GM12878 (cell line): ENCODE results near the gene DGKI. TPM values are rescaled to one million over a fixed set of nuclear protein-coding genes. Genes with fewer than 3 reads are reported as not detected.
A peak's percentile ranks its signal among the peaks of the same experiment; 100 is the strongest.

ENCODE experiments used
- ATAC-seq: fragments of 200-7000 bp; cut with Tn5 transposase; 3 replicates; pipeline ENCODE4 v1.9.1; 2020; ENCODE audit warnings: mild to moderate bottlenecking, moderate library complexity
- BruUV-seq: library from RNA; stranded (reverse); fragments of 400-500 nt; replicated peaks from 2 replicates; lab custom pipeline; 2021; lab: Mats Ljungman, UMichigan
- CTCF ChIA-PET: fragments of 300-600 bp; sonication (Branson Sonifier 250); formaldehyde crosslinking; extraction: SDS; loops from one replicate; lab custom pipeline; 2021; ENCODE audit warnings: inconsistent platforms; lab: Yijun Ruan, JAX
- POLR2A ChIA-PET: fragments of 350-600 bp; formaldehyde crosslinking; extraction: SDS; loops from one replicate; lab custom pipeline; 2021; ENCODE audit warnings: inconsistent platforms; lab: Charles Lee
- RAD21 ChIA-PET: fragments of 300-600 bp; sonication (Branson Sonifier 250); formaldehyde crosslinking; loops from one replicate; lab custom pipeline; 2023; ENCODE audit warnings: antibody characterized with exemption; ENCODE audit not compliant: unreplicated experiment; lab: Charles Lee
- SMC1A ChIA-PET: fragments of 300-600 bp; sonication (Branson Sonifier 250); formaldehyde crosslinking; loops from one replicate; lab custom pipeline; 2023; ENCODE audit not compliant: unreplicated experiment, uncharacterized antibody; lab: Charles Lee
- DNase-seq: peaks from one replicate; pipeline ENCODE4 v3.0.0-alpha.2; 2011; ENCODE audit warnings: low read depth, low spot score
- FAIRE-seq: peaks from 3 replicates; lab custom pipeline; 2011; peaks lifted over from hg19 to GRCh38; lab: Jason Lieb, UNC
- H2AFZ ChIP-seq: 2 replicates; pipeline ENCODE4 v1.6.0; 2011; ENCODE audit warnings: low read depth, low read length, control low read depth; ENCODE audit not compliant: control insufficient read depth
- H3K27ac ChIP-seq: 2 replicates; pipeline ENCODE4 v1.5.1; 2011; ENCODE audit warnings: control low read depth; ENCODE audit not compliant: control insufficient read depth, insufficient read depth
- H3K27me3 ChIP-seq, 2 experiments: replicated peaks in 1 of 2; 2 replicates each; pipeline versions ENCODE4 v1.6.0 to v1.6.1; 2011; ENCODE audit warnings: low read length in 1 of 2; ENCODE audit not compliant: control insufficient read depth in 2 of 2, insufficient read depth in 2 of 2
- H3K36me3 ChIP-seq, 2 experiments: 2 replicates each; pipeline ENCODE4 v1.5.1; 2011; ENCODE audit warnings: low read length in 1 of 2; ENCODE audit not compliant: control insufficient read depth in 2 of 2, insufficient read depth in 2 of 2
- H3K4me1 ChIP-seq: 2 replicates; pipeline ENCODE4 v1.6.1; 2011; ENCODE audit warnings: mild to moderate bottlenecking, low read length, moderate library complexity, mixed read lengths; ENCODE audit not compliant: control insufficient read depth, insufficient read depth
- H3K4me2 ChIP-seq: 2 replicates; pipeline ENCODE4 v1.6.0; 2011; ENCODE audit warnings: control low read depth; ENCODE audit not compliant: control insufficient read depth, insufficient read depth
- H3K4me3 ChIP-seq: fragments of 200-600 bp; sonication (generic); 2 replicates; pipeline ENCODE4 v1.5.1; 2016
- H3K79me2 ChIP-seq: 2 replicates; pipeline ENCODE4 v1.6.0; 2011; ENCODE audit warnings: low read length; ENCODE audit not compliant: control insufficient read depth, insufficient read depth
- H3K9ac ChIP-seq: 2 replicates; pipeline ENCODE4 v1.8.0; 2011; ENCODE audit warnings: low read length, control low read depth, mixed read lengths; ENCODE audit not compliant: control insufficient read depth, insufficient read depth
- H3K9me3 ChIP-seq: replicated peaks from 3 replicates; pipeline ENCODE4 v1.5.1; 2011; ENCODE audit warnings: mild to moderate bottlenecking, low read length; ENCODE audit not compliant: control insufficient read depth, insufficient read depth
- H4K20me1 ChIP-seq: 2 replicates; pipeline ENCODE4 v1.6.0; 2011; ENCODE audit not compliant: control insufficient read depth, insufficient read depth
- ATF3 ChIP-seq: IDR thresholded peaks from 2 replicates; pipeline ENCODE4 v1.6.1; 2011; ENCODE audit warnings: low read depth, mild to moderate bottlenecking, low read length, moderate library complexity, borderline replicate concordance; ENCODE audit errors: extremely low read depth
- BHLHE40 ChIP-seq, 2 experiments: fragments of 450-650 bp in 1 of 2; IDR thresholded peaks; 2 replicates each; pipeline ENCODE4 v1.6.1; 2011 to 2017; ENCODE audit warnings: low read depth in 2 of 2, borderline replicate concordance in 1 of 2, improper control_type of control experiment in 1 of 2, low read length in 1 of 2, mild to moderate bottlenecking in 1 of 2
- EGR1 ChIP-seq, 2 experiments: IDR thresholded peaks; 1 replicate in 1 of 2; 2 replicates in 1 of 2; pipeline ENCODE4 v1.6.1; 2011 to 2012; ENCODE audit warnings: low read depth in 2 of 2, low read length in 2 of 2, borderline replicate concordance in 1 of 2, mild to moderate bottlenecking in 1 of 2, moderate library complexity in 1 of 2
- EP300 ChIP-seq, 2 experiments: fragments of 150-350 bp in 1 of 2; IDR thresholded peaks; 2 replicates each; pipeline ENCODE4 v1.6.1; 2011 to 2012; ENCODE audit warnings: low read depth in 2 of 2, low read length in 2 of 2, borderline replicate concordance in 1 of 2, improper control_type of control experiment in 1 of 2, inconsistent platforms in 1 of 2; ENCODE audit not compliant: control insufficient read depth in 1 of 2
- IRF4 ChIP-seq: IDR thresholded peaks from 2 replicates; pipeline ENCODE4 v1.6.1; 2011; ENCODE audit warnings: low read depth, low read length
- MTA2 ChIP-seq: fragments of 450-650 bp; IDR thresholded peaks from 2 replicates; pipeline ENCODE4 v1.6.1; 2016; ENCODE audit warnings: low read depth, mild to moderate bottlenecking, moderate library complexity
- MYC ChIP-seq: IDR thresholded peaks from 2 replicates; pipeline ENCODE4 v1.6.1; 2011; ENCODE audit warnings: mild to moderate bottlenecking, low read length, moderate library complexity, inconsistent platforms; ENCODE audit not compliant: insufficient read depth, insufficient replicate concordance, insufficient read length, severe bottlenecking
- RELB ChIP-seq: fragments of 450-650 bp; IDR thresholded peaks from 2 replicates; pipeline ENCODE4 v1.6.1; 2017; ENCODE audit warnings: low read depth, mild to moderate bottlenecking, moderate library complexity
- SIN3A ChIP-seq: IDR thresholded peaks from 2 replicates; pipeline ENCODE4 v1.6.1; 2012; ENCODE audit warnings: low read depth, low read length, improper control_type of control experiment
- ZNF384 ChIP-seq: IDR thresholded peaks from 2 replicates; pipeline ENCODE4 v1.6.1; 2012; ENCODE audit warnings: low read depth, mild to moderate bottlenecking, low read length, improper control_type of control experiment, borderline replicate concordance
- ZZZ3 ChIP-seq: IDR thresholded peaks from 2 replicates; pipeline ENCODE4 v1.6.1; 2011; ENCODE audit warnings: low read depth; ENCODE audit not compliant: control insufficient read depth, insufficient read length
- WGBS: methylation state at CpG from one replicate; pipeline ENCODE4 v1.1.6; 2016; ENCODE audit warnings: low lambda C conversion rate; ENCODE audit not compliant: insufficient replicate concordance, insufficient coverage; ENCODE audit errors: missing lambda C conversion rate; 5-methylcytosine and 5-hydroxymethylcytosine counted together
- in situ Hi-C: fragments of 300-500 bp; cut with MboI; formaldehyde crosslinking; loops from 9 replicates; pipeline ENCODE4 v1.14.3; 2018; ENCODE audit warnings: mixed read lengths
- intact Hi-C: fragments of 100-400 bp; cut with micrococcal nuclease; formaldehyde crosslinking; loops from one replicate; pipeline ENCODE4 v1.14.2; 2022; ENCODE audit not compliant: unreplicated experiment
- polyA plus RNA-seq, 11 experiments: library from polyadenylated mRNA; depleted of rRNA in 4 of 11; unstranded in 6 of 11; stranded (reverse) in 5 of 11; fragments of >200 nt; fragmentation: Nextera tagmentation in 4 of 11; fragmentation: Illumina TruSeq in 1 of 11; extraction: Ambion mirVana in 4 of 11; extraction: Trizol in 1 of 11; gene quantifications; 1 replicate in 1 of 11; 2 replicates in 10 of 11; pipeline versions ENCODE4 v1.2.1 to v1.2.3, GENCODE V29; 2011 to 2016; ENCODE audit warnings: inconsistent platforms in 2 of 11, missing spikeins in 2 of 11, low read depth in 1 of 11
- total RNA-seq, 4 experiments: library from RNA; depleted of rRNA in 3 of 4; stranded (reverse); fragments of >200 nt in 3 of 4; fragmentation: Illumina TruSeq in 1 of 4; extraction: Trizol in 1 of 4; gene quantifications; 2 replicates each; pipeline versions ENCODE4 v1.2.1 to v1.2.3, GENCODE V29; 2013 to 2021
- TF ChIP-seq, protein P1 (sequence below): fragments of 450-650 bp; IDR thresholded peaks from 2 replicates; pipeline ENCODE4 v1.6.1; 2016; ENCODE audit warnings: mild to moderate bottlenecking
- TF ChIP-seq, protein P2 (sequence below): fragments of 450-650 bp; IDR thresholded peaks from 2 replicates; pipeline ENCODE4 v1.6.1; 2017; ENCODE audit warnings: mild to moderate bottlenecking

Gene DGKI
- total and polyA plus RNA-seq, 10 of the 15 experiments (the other 5 are each of a cell fraction or from before 2014, with no cell fraction given), result 10.4 to 37.1 (median 22.1) TPM

DNA sequence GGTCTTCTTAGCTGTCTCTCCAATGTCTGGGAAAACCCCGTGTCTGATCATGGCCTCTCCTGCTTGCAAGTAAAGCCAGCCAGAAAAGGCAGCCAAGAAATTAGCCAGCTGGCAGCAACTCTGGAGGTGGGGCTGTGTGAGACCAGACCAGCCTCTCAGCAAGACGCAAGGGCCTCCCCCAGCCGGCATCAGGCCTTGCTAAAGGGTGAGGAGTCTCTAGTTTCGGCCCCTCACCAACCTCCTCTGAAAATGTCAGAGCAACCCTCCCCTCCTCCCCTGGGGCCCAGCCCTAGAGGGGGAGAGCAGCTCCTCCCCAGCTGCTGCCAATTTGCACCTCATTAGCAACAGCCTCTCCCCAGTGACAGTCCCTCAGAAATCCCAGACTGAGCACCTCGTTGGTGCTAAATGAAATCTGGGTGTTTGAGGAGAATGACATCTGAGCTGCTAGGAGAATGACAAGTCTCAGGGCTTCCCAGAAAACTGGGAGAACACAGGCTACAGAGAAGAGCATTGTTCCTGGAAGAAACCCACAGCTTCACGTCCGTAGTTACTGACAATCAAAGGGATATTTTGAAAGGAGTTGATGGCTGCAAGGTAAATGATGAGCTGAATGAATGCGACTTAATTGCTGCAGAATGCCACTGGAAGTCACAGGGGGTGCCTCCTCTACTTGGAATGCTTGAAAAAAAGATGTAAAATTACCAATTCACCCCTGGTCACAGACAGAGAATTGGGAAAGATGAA, 25.9 kb downstream of the DGKI start:
- POLR2A ChIA-PET, result interaction anchor here (0.9 to 3.7 kb wide), 15 partner anchors 9 to 208 kb away, joined by 3 to 24 read pairs (median 7); no protein-coding TSS in a partner anchor
- RAD21 ChIA-PET, result interaction anchor here (0.7 to 9.6 kb wide), 29 partner anchors 9 to 215 kb away, joined by 3 to 109 read pairs (median 6); partner anchors contain the start of genes CREB3L2 and DGKI
- H3K9ac ChIP-seq, result no peak overlapping the region
- SMC1A ChIA-PET, result interaction anchor here (0.9 to 12.1 kb wide), 35 partner anchors 9 to 188 kb away, joined by 3 to 281 read pairs (median 6); no protein-coding TSS in a partner anchor
- intact Hi-C loops, result no loop called here
- H2AFZ ChIP-seq, result peak overlapping the region; percentile 48
- ATAC-seq, result peak; percentile 91
- no peak overlapping the region for H3K4me3 ChIP-seq
- peaks cover 6% of the 10 kb centered on the region for H3K4me1 ChIP-seq
- H3K27me3 ChIP-seq, result no peaks in the 10 kb centered on the region
- BruUV-seq, result TSS peak; percentile 67
- FAIRE-seq, result no peak
- in situ Hi-C loops, result no loop called here
- H4K20me1 ChIP-seq, result no peaks in the 10 kb centered on the region
- no peaks in the 10 kb centered on the region for H3K79me2 ChIP-seq
- no peaks in the 10 kb centered on the region for H3K9me3 ChIP-seq
- H3K4me2 ChIP-seq, result peak overlapping the region; percentile 44
- no peak for DNase-seq
- WGBS, result 27% methylated on average over 8 of the region's 8 CpGs
- H3K27ac ChIP-seq, result no peak overlapping the region
- H3K36me3 ChIP-seq, result no peaks in the 10 kb centered on the region
- CTCF ChIA-PET, result interaction anchor here (0.7 to 3.7 kb wide), 22 partner anchors 9 to 190 kb away, joined by 3 to 27 read pairs (median 4); no protein-coding TSS in a partner anchor
- TF ChIP-seq MYC (no peak), EP300 (IDR thresholded peaks at IDR 0.05; ENCODE audit: borderline replicate concordance in 1 of 2, control insufficient read depth in 1 of 2, low read depth in 2 of 2, low read length in 2 of 2) (no peak; a peak in 1 of 4 replicates), ATF3 (no peak), BHLHE40 (IDR thresholded peaks at IDR 0.05; ENCODE audit: borderline replicate concordance in 1 of 2, low read depth in 2 of 2, low read length in 1 of 2) (peak in 1 of 2 experiments; percentile 61; a peak in 1 of 4 replicates), RELB (peak; percentile 62; the same call in 1 of the 2 replicates), EGR1 (IDR thresholded peaks at IDR 0.05; ENCODE audit: borderline replicate concordance in 1 of 2, low read depth in 2 of 2, low read length in 2 of 2) (no peak), ZZZ3 (no peak), IRF4 (no peak), ZNF384 (no peak), SIN3A (no peak), MTA2 (peak; percentile 94)
- TF ChIP-seq, protein P1, sequence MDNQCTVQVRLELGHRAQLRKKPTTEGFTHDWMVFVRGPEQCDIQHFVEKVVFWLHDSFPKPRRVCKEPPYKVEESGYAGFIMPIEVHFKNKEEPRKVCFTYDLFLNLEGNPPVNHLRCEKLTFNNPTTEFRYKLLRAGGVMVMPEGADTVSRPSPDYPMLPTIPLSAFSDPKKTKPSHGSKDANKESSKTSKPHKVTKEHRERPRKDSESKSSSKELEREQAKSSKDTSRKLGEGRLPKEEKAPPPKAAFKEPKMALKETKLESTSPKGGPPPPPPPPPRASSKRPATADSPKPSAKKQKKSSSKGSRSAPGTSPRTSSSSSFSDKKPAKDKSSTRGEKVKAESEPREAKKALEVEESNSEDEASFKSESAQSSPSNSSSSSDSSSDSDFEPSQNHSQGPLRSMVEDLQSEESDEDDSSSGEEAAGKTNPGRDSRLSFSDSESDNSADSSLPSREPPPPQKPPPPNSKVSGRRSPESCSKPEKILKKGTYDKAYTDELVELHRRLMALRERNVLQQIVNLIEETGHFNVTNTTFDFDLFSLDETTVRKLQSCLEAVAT, result no peak
- TF ChIP-seq, protein P2, sequence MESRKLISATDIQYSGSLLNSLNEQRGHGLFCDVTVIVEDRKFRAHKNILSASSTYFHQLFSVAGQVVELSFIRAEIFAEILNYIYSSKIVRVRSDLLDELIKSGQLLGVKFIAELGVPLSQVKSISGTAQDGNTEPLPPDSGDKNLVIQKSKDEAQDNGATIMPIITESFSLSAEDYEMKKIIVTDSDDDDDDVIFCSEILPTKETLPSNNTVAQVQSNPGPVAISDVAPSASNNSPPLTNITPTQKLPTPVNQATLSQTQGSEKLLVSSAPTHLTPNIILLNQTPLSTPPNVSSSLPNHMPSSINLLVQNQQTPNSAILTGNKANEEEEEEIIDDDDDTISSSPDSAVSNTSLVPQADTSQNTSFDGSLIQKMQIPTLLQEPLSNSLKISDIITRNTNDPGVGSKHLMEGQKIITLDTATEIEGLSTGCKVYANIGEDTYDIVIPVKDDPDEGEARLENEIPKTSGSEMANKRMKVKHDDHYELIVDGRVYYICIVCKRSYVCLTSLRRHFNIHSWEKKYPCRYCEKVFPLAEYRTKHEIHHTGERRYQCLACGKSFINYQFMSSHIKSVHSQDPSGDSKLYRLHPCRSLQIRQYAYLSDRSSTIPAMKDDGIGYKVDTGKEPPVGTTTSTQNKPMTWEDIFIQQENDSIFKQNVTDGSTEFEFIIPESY, result no peak
